Activated CD4-positive, alpha-beta T cell treated with anti-CD3 and anti-CD28 coated beads for 1 hour (primary cell): ENCODE data around the gene HMBS.
"Not testable (repeated sequence)": the region's sequence is repeated elsewhere in the genome, so short reads cannot be mapped to it uniquely, and the experiment has no call there.

ENCODE experiments used
- DNase-seq: peaks from one replicate; pipeline ENCODE4 v3.0.0-alpha.2; 2020

HMBS gene

GRCh38 chr11:119121811-119122124 lies 37.1 kb downstream of the HMBS start:
- no peak for DNase-seq

GRCh38 chr11:119125821-119126220 lies 41.1 kb downstream of the HMBS start:
- DNase-seq, result no peak

- DNase-seq, result no peak
These were observed 42.1 kb downstream of the HMBS start for GRCh38 chr11:119126675-119127268.

- DNase-seq, result no peak
These were observed 46.0 kb downstream of the HMBS start for GRCh38 chr11:119130662-119131061.

GRCh38 chr11:119134389-119134978 lies 49.8 kb downstream of the HMBS start:
- no peak for DNase-seq

GRCh38 chr11:119139276-119139675 lies 54.6 kb downstream of the HMBS start:
- DNase-seq, result not testable (repeated sequence)
